Myocyte (in vitro differentiated cells): Measurements from ENCODE around the gene TSPEAR. TPM values are rescaled to one million over a fixed set of nuclear protein-coding genes. Genes with fewer than 3 reads are reported as not detected.
"Not testable (repeated sequence)": the region's sequence is repeated elsewhere in the genome, so short reads cannot be mapped to it uniquely, and the experiment has no call there.

Source experiments
- DNase-seq: peaks from one replicate; pipeline ENCODE4 v3.0.0-alpha.2; 2012; ENCODE audit warnings: low read depth
- total RNA-seq: library from RNA; depleted of rRNA; stranded (reverse); fragments of >200 nt; gene quantifications from 2 replicates; pipeline ENCODE4 v1.2.3, GENCODE V29; 2014

Gene TSPEAR
- total RNA-seq, 1 donor from 2014 or later: not detected

- not testable (repeated sequence) for DNase-seq
Measured at GRCh38 chr21:44573630-44574456, 137.5 kb downstream of the TSPEAR start, which contains the start of gene KRTAP10-4. Gene KRTAP10-4, plus strand, starts transcription at chr21:44573729. Its CDS starts 30 bp downstream, at chr21:44573759.

DNA sequence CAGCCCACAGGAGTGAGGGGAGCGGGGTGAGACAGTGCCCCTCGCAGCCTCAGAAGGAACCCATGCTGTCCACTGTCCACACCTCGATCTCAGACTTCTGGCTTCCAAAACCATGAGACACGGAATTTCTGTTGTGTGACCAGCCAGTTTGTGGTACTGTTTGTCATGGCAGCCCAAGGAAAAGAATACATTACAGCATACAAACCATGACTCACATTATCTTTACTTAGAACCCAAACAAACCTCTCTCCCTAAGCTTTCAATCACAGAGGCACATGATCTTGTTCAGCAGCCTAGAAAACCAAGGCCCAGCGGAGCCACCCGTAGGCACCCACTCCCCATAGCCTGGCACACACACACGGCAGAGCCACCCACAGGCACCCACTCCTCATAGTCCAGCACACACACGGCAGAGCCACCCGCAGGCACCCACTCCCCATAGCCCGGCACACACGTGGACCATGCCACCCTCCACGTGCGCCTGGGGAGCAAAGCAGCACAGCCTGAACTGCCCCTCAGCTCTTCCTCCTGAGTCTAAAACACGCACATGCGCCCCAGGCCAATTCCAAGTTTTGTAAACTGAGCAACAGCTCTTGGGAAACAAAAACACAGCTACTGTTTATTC is 138.3 kb downstream of the TSPEAR start:
- no peak for DNase-seq

GRCh38 chr21:44571844-44572782 is 139.3 kb downstream of the TSPEAR start:
- DNase-seq: no peak

- DNase-seq: no peak
Measured at GRCh38 chr21:44571296-44571695, 140.1 kb downstream of the TSPEAR start.

GRCh38 chr21:44569861-44570517 is 141.4 kb downstream of the TSPEAR start:
- no peak for DNase-seq

GRCh38 chr21:44568667-44569556 is 142.5 kb downstream of the TSPEAR start:
- DNase-seq: no peak

DNA sequence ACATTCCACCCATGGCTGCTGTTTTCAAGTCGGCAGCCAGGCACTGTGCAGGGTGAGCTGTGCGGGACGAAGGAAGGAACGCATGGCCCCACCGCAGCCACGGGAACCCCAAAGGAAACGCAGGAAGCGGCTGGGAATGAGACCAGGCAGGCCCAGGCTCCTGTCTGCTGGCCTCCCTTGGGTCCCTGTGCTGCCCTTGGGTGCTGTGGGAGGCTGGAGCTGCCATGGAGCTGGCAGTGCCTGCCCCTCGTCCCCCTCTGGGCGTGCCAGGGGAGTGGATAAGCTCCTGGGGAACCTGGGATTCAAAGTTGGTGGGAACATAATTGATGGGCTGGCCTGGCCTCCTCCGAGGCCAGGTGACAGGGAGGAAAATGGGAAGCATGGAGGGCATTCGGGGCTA is 143.1 kb downstream of the TSPEAR start:
- DNase-seq: no peak

DNA sequence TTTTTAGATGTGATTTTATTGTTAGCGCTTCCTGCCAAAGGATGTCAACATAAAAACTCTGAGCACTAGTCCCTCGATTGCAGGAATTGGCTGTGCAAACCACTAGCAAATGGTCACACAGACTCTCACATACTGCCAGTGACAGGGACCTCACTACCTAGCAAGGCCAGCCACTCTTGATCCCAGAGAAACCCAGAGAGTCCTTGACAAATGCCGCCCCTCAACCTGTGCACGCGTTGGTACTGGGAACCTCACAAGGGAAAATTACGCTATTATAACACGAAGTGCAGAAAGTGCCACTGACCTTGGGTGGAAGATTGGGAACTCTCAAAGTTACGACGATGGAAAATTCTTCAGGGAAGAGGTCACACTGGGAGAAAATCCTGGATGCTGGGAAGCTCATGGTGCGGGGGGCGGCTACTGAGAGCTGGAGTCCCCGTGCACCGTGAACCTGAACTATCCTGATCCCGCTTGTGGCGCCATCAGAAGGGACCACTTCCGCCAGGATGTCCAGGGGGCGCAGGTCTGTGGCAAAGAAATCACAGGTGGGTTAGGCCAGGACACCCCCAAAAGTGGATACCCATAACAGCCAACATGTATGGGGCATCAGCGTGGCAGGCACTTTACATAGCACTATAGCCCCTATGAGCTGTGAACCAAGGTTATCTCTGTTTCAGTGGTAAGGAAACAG is 143.7 kb downstream of the TSPEAR start:
- no peak for DNase-seq

GRCh38 chr21:44566403-44566802 is 145.0 kb downstream of the TSPEAR start:
- DNase-seq: no peak

GRCh38 chr21:44564886-44565598 is 146.3 kb downstream of the TSPEAR start:
- DNase-seq: no peak

DNA sequence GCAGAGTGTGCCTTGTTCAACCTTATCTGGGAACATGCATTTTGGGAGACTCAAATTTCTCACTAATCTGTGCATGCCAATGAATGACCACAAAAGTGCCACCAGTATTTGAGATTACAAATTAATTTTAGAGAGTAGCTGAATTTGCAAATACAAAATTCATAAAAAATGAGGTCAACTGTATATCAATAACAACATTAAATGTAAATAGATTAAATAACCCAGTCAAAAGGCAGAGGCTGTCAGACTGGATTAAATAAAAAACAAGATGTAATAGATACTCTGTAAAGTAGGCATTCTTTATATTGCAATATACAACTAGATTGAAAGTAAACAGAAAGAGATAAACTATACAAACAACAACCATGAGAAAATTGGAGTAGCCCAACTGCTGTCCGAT is 147.3 kb downstream of the TSPEAR start:
- no peak for DNase-seq

- DNase-seq: no peak
Measured at GRCh38 chr21:44558695-44559094, 152.7 kb downstream of the TSPEAR start, which contains the start of gene KRTAP10-3. Gene KRTAP10-3, minus strand, starts transcription at chr21:44558795. Its CDS starts 80 bp downstream, at chr21:44558715.

DNA sequence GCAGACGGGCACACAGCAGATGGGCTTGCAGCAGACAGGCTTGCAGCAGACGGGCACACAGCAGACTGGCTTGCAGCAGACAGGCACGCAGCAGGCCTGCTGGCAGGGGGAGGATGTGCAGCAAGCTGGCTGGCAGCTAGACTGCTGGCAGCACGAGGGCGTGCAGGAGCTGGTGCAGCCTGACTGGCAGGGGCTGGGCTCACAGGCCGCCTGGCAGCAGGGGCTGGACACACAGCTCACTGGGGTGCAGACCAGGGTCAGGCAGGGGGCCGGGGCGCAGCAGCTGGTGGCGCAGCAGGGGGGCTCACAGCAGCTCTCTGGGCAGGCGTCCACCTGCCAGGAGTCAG is 153.1 kb downstream of the TSPEAR start:
- DNase-seq: not testable (repeated sequence)

DNA sequence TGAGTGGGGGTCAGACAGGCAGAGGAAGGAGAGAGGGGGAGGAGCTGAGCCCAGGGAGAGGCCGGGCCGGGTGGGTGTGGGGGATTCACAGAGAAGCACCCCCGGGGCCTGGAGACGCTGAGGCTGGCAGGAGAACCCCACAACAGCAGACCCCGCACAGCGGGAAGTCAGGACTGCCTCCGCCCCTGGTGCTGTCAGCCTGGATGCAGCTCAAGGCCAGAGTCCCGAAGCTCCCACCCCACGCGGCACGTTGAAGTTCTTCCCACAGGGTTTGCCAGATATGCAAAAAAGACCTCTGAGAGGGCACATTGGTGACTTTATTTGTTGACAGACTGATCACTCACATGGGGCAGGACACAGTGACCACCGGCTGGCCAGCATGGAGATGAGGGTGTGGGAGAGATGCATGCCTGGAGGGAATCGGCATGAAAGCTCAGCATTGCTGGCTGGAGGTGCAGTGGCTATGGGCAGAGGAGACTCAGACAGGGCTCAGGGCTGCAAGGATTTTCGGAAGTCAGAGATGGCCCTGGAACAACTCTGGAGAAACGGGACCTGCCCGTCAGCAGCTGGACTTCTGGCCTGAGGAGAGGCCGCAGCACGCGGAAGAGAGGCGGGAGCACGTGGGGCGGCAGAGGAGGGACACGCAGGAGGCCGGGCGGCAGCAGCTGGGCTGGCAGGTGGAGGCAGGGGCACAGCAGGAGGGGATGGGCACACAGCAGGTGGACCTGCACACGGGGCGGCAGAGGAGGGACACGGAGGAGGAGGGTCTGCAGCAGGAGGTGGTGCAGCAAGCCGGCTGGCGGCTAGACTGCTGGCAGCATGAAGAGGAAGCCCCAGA is 153.7 kb downstream of the TSPEAR start:
- DNase-seq: peak; percentile 6

DNA sequence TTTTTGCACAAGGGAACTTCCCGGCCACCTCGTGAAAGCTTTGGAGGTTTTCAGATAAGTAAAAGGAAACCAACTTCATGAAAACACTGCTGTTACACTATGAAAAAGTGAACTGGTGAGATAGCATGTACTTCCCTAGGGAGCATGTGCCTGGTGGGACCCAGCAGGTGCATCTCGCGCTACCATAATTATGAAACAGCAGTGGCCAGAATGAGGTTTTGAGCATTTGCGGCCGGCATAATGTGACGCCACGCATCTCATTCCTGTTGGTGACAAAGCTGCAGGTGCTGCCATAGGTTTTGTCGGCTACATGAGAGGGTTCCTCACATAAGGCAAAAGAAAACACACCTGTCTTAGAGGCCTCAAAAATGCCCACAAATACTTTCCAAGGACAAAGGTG is 154.5 kb downstream of the TSPEAR start:
- peak; percentile 9 for DNase-seq

DNA sequence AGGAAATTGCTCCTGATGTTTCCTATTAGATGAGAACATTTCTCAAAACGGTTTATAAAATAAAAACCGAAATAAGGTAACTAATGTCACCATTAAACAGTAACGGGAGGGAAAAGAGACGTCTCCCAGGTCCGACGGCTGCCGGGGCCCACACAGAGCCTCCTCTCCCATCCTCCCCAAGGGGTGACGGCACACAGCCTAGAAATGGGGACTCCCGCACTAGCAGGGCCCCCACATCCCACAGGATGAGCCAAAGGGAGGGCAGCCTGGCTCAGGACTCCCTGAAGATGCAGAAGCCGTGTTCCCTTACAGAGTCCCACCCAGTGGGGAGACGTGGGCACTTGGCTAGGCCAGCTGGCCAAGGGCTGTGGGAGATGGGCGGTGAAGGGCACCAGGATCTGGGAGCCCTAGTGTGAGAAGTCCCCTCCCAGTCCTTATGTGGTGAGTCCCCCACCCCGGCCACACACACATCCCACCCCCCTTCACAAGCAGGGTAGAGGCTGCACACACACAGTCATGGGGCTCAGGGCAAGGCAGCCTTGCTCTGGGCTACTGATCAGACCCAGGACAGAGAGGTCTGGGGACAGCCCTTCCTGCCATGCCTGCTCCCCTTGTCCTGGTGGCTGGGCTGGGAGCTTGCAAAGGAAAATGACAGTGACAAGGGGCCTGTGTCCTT is 156.0 kb downstream of the TSPEAR start:
- DNase-seq: no peak

DNA sequence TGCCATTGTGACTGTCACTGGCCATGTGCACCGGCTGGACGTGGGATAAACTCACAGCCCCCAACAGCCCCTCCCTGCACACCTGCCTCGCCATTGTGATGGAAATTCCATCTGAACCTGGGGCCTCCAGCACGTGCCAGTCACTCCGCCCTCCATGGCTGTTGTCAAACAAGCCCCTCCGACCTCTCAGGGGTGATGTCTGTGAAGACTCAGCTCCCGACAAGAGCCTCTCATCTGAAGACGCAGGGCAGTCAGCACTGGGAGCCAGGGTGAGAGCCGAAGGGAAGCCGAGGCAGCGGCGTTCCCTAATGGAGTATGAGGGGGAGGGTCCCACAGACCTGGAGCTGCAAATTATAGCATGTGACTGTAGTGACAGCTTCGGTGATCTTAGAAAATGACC is 158.7 kb downstream of the TSPEAR start:
- no peak for DNase-seq
